ENCODE results near the gene RAB37. TPM values are rescaled to one million over a fixed set of nuclear protein-coding genes. Genes with fewer than 3 reads are reported as not detected.

Gene RAB37
- total RNA-seq, 2 experiments from 2014 or later = 19.0 to 21.1 TPM

DNA sequence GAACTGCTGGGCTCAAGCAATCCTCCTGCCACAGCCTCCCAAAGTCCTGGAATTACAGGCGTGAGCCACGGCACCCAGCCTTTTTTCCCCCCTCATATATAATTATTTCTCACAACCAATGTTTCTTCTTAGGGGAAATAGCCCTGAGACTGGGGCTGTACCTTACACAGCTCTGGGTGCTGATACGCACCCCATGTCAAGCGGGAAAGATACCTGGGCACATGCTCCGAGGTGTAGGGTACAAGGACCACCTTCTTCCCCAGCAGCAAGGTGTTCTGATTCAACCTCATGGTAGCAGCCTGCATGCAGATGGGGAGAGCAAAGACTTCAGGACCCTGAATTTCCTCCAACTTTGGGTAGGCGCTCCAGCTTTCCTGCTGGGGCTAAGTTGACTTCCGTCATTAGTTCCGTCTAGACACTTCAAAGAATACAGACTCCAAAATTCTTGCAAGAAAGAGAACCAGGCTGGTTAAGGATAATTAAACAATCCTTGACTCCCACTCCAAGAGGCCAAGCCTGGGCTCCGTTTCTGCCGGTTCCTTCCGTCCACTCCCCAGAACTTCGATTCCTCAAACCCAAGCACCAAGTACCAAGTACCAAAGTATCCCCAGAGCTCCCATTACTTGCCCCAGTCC lies 38.5 kb downstream of the RAB37 start:
- H3K27me3 ChIP-seq (ENCODE audit: control insufficient read depth in 1 of 2, insufficient read depth in 2 of 2, low read length in 2 of 2) = no peaks in the 10 kb centered on the region
- H3K27ac Mint-ChIP-seq = peak overlapping the region; percentile 86
- no peaks in the 10 kb centered on the region for H3K9me3 Mint-ChIP-seq
- H3K36me3 Mint-ChIP-seq (ENCODE audit: low read depth) = peaks cover 57% of the 10 kb centered on the region
- DNase-seq (no peak), ATAC-seq (ENCODE audit: poor library complexity) (no peak)
- no peak for TF ChIP-seq CTCF (IDR thresholded peaks at IDR 0.05)
- POLR2A ChIA-PET = interaction anchor here (0.9 to 4.0 kb wide), 8 partner anchors 17 to 98 kb away, joined by 3 to 27 read pairs (median 6); partner anchors contain the start of genes FDXR and RAB37
- intact Hi-C loops (cut with DNase I, micrococcal nuclease) = loop anchor here (1.0 to 5.0 kb wide), 3 partner anchors 16 to 97 kb away; partner anchors contain the start of gene FDXR (in 1 of the 2)
- H3K4me3 ChIP-seq (ENCODE audit: low read length) = peak overlapping the region; percentile 79
- H3K27ac ChIP-seq (ENCODE audit: low read depth in 1 of 2, low read length in 2 of 2) = peak overlapping the region; percentile 48 to 51
- H3K4me3 Mint-ChIP-seq = peak overlapping the region; percentile 99
- H3K9me3 ChIP-seq (ENCODE audit: control insufficient read depth in 1 of 2, insufficient read depth in 1 of 2, low read length in 2 of 2) = no peaks in the 10 kb centered on the region
- peaks cover 77% of the 10 kb centered on the region for H3K4me1 ChIP-seq (ENCODE audit: insufficient read depth, low read length)
- CTCF ChIA-PET = interaction anchor here (2.5 to 4.4 kb wide), 3 partner anchors 30 to 118 kb away, joined by 5 to 24 read pairs (median 17); partner anchors contain the start of gene RAB37
- H3K27me3 Mint-ChIP-seq = no peaks in the 10 kb centered on the region
- H3K4me1 Mint-ChIP-seq (ENCODE audit: low read depth) = peaks cover 61% of the 10 kb centered on the region
- H3K36me3 ChIP-seq (ENCODE audit: insufficient read depth, low read length) = peaks cover 33% of the 10 kb centered on the region

DNA sequence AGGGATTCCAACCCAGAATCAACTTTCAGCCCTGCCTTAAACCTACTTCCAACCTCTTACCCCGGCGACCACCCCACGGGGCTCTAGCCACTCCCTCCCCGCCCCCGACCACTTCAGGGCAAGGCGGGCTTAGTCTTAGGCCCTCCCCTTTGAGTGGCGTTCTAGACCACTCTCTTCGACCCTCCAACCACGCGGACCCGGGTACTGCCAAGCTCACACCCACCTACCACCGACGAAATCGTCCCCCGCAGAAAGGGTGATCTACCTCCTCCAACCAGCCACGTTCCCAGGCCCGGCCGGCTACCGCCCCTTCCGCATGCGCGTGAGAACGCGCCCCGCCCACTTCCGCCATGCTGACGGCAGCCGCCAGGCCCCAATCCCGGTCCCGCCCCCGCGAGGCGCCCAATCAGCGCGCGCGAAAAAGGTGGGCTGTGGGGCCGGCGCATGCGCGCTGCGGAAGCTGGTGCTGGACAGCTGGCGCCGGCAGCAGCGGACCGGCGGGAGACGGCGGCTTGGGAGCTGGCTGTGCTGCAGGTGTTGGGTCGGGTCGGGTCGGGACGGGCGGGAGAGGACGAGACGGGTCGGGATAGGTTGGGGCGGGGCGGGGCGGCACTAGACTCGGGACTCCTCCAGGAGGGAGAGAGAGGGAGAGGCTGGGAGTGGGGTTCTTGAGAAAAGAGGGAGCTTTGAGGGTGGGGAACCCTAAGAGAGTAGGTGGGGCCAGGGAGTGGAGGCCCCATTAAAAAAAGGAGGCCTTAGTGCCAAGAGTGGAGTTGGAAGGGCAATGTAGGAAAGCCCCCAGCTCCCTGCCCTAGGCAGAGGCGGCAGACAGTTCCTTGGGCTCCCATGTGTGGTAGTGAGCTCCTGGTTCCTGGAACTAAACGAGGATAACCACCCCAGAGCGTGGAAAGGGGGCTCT lies 39.2 kb downstream of the RAB37 start, which contains the start of gene NAT9:
TSS of gene NAT9 (minus strand) at position 302 of the 919 bp plus-strand sequence. CDS start 647 bp downstream, outside the sequence.
- peak; percentile 72 for ATAC-seq (ENCODE audit: poor library complexity)
- Mint-ChIP-seq H3K27me3 (no peaks in the 10 kb centered on the region), H3K27ac (peak within 1 kb of the TSS; percentile 86), H3K4me3 (peak within 1 kb of the TSS; percentile 99), H3K4me1 (ENCODE audit: low read depth) (peaks cover 64% of the 10 kb centered on the region), H3K36me3 (ENCODE audit: low read depth) (peaks cover 57% of the 10 kb centered on the region), H3K9me3 (no peaks in the 10 kb centered on the region)
- Histone ChIP-seq H3K4me3 (ENCODE audit: low read length) (peak within 1 kb of the TSS; percentile 79), H3K27ac (ENCODE audit: low read depth in 1 of 2, low read length in 2 of 2) (peak within 1 kb of the TSS; percentile 48 to 51), H3K4me1 (ENCODE audit: insufficient read depth, low read length) (peaks cover 77% of the 10 kb centered on the region), H3K9me3 (ENCODE audit: control insufficient read depth in 1 of 2, insufficient read depth in 1 of 2, low read length in 2 of 2) (no peaks in the 10 kb centered on the region), H3K27me3 (ENCODE audit: control insufficient read depth in 1 of 2, insufficient read depth in 2 of 2, low read length in 2 of 2) (no peaks in the 10 kb centered on the region), H3K36me3 (ENCODE audit: insufficient read depth, low read length) (peaks cover 32% of the 10 kb centered on the region)
- ChIA-PET CTCF (interaction anchor here (1.1 to 4.4 kb wide), 3 partner anchors 15 to 119 kb away, joined by 5 to 24 read pairs (median 6); partner anchors contain the start of gene RAB37), POLR2A (interaction anchor here (0.7 to 4.0 kb wide), 12 partner anchors 15 to 97 kb away, joined by 3 to 27 read pairs (median 4); partner anchors contain the start of genes FDXR and RAB37)
- intact Hi-C loops (cut with DNase I, micrococcal nuclease) = loop anchor here (1.0 to 5.0 kb wide), 3 partner anchors 15 to 96 kb away; partner anchors contain the start of gene FDXR (in 1 of the 2)
- TF ChIP-seq CTCF (IDR thresholded peaks at IDR 0.05) = no peak
- peak; percentile 96 to 100 (median 99) for DNase-seq

- intact Hi-C loops (cut with DNase I, micrococcal nuclease) = loop anchor here (1.0 to 5.0 kb wide), 3 partner anchors 14 to 95 kb away; partner anchors contain the start of gene FDXR (in 1 of the 2)
- peak overlapping the region; percentile 99 for H3K4me3 Mint-ChIP-seq
These were observed 39.9 kb downstream of the RAB37 start for GRCh38 chr17:74776990-74777389.

More at GRCh38 chr17:74776990-74777389, 39.9 kb downstream of the RAB37 start:
- DNase-seq = no peak
- H3K9me3 Mint-ChIP-seq = no peaks in the 10 kb centered on the region
- Histone ChIP-seq H3K9me3 (ENCODE audit: control insufficient read depth in 1 of 2, insufficient read depth in 1 of 2, low read length in 2 of 2) (no peaks in the 10 kb centered on the region), H3K27ac (ENCODE audit: low read depth in 1 of 2, low read length in 2 of 2) (peak overlapping the region in 1 of 2 donors; percentile 30), H3K27me3 (ENCODE audit: control insufficient read depth in 1 of 2, insufficient read depth in 2 of 2, low read length in 2 of 2) (no peaks in the 10 kb centered on the region), H3K4me3 (ENCODE audit: low read length) (peak overlapping the region; percentile 79), H3K36me3 (ENCODE audit: insufficient read depth, low read length) (peaks cover 25% of the 10 kb centered on the region), H3K4me1 (ENCODE audit: insufficient read depth, low read length) (peaks cover 84% of the 10 kb centered on the region)
- ChIA-PET CTCF (interaction anchor here (1.1 to 4.4 kb wide), 3 partner anchors 14 to 120 kb away, joined by 5 to 24 read pairs (median 6); partner anchors contain the start of gene RAB37), POLR2A (interaction anchor here (0.7 to 4.0 kb wide), 11 partner anchors 14 to 96 kb away, joined by 3 to 27 read pairs (median 5); partner anchors contain the start of genes FDXR and RAB37)
- no peak for ATAC-seq (ENCODE audit: poor library complexity)
- H3K27ac Mint-ChIP-seq = peak overlapping the region; percentile 86
- no peak for TF ChIP-seq CTCF (IDR thresholded peaks at IDR 0.05)
- peaks cover 69% of the 10 kb centered on the region for H3K4me1 Mint-ChIP-seq (ENCODE audit: low read depth)
- H3K36me3 Mint-ChIP-seq (ENCODE audit: low read depth) = peaks cover 56% of the 10 kb centered on the region
- H3K27me3 Mint-ChIP-seq = no peaks in the 10 kb centered on the region
